ENCODE data around the gene ARID2. TPM values are rescaled to one million over a fixed set of nuclear protein-coding genes. Genes with fewer than 3 reads are reported as not detected.

Gene ARID2
- total and polyA plus RNA-seq, 2 of the 13 experiments (the other 11 are each of a cell fraction or from before 2014, with no cell fraction given) = 15.9 to 22.2 TPM

- TF ChIP-seq ZKSCAN8 (CRISPR knock-in tag; IDR thresholded peaks at IDR 0.05; ENCODE audit: borderline replicate concordance) (peak; percentile 74; the same call in 1 of the 2 replicates), KLF9 (CRISPR knock-in tag; IDR thresholded peaks at IDR 0.05; ENCODE audit: low read depth) (no peak), ZFAT (CRISPR knock-in tag; conservative IDR thresholded peaks at IDR 0.05) (peak; percentile 15; the same call in 1 of the 2 replicates), HOXA7 (CRISPR knock-in tag; IDR thresholded peaks at IDR 0.05) (no peak), ZNF253 (CRISPR knock-in tag; IDR thresholded peaks at IDR 0.05; ENCODE audit: borderline replicate concordance) (peak; percentile 75), FLYWCH1 (CRISPR knock-in tag; IDR thresholded peaks at IDR 0.05) (no peak), MXD4 (CRISPR knock-in tag; IDR thresholded peaks at IDR 0.05) (peak; percentile 82; the same call in 1 of the 2 replicates), RARA (CRISPR knock-in tag; IDR thresholded peaks at IDR 0.05) (peak; percentile 82), GZF1 (CRISPR knock-in tag; IDR thresholded peaks at IDR 0.05) (peak; percentile 71; the same call in 1 of the 2 replicates), ZBTB43 (CRISPR knock-in tag; conservative IDR thresholded peaks at IDR 0.05) (peak; percentile 78), ZNF720 (CRISPR knock-in tag; IDR thresholded peaks at IDR 0.05) (no peak), FOXO4 (CRISPR knock-in tag; conservative IDR thresholded peaks at IDR 0.05) (no peak), RBFOX2 (IDR thresholded peaks at IDR 0.05; ENCODE audit: low read depth, low read length) (peak; percentile 88), FOXJ3 (CRISPR knock-in tag; IDR thresholded peaks at IDR 0.05; ENCODE audit: borderline replicate concordance) (peak; percentile 73; the same call in 1 of the 2 replicates), HMGXB3 (CRISPR knock-in tag; IDR thresholded peaks at IDR 0.05; ENCODE audit: borderline replicate concordance) (0 out of 2 replicates have a peak, but pooled peaks have one; percentile 77), MXI1 (IDR thresholded peaks at IDR 0.05; ENCODE audit: borderline replicate concordance, low read depth, low read length) (peak; percentile 66; the same call in 1 of the 3 replicates), ZNF251 (CRISPR knock-in tag; IDR thresholded peaks at IDR 0.05) (no peak), ZSCAN9 (CRISPR knock-in tag; IDR thresholded peaks at IDR 0.05; ENCODE audit: borderline replicate concordance) (peak; percentile 60; the same call in 1 of the 2 replicates), NFRKB (IDR thresholded peaks at IDR 0.05) (no peak), TMF1 (CRISPR knock-in tag; IDR thresholded peaks at IDR 0.05; ENCODE audit: low read depth) (no peak), NFKB2 (CRISPR knock-in tag; IDR thresholded peaks at IDR 0.05; ENCODE audit: borderline replicate concordance) (peak; percentile 33; the same call in 1 of the 2 replicates), NFIB (CRISPR knock-in tag; IDR thresholded peaks at IDR 0.05; ENCODE audit: borderline replicate concordance) (no peak), KDM3A (CRISPR knock-in tag; IDR thresholded peaks at IDR 0.05; ENCODE audit: low read depth) (peak; percentile 92), ZNF20 (CRISPR knock-in tag; IDR thresholded peaks at IDR 0.05) (no peak), RARG (CRISPR knock-in tag; IDR thresholded peaks at IDR 0.05; ENCODE audit: low read depth) (no peak), ZNF317 (CRISPR knock-in tag; IDR thresholded peaks at IDR 0.05) (peak; percentile 71)
These were observed 775 bp upstream of the ARID2 start (continued) for GRCh38 chr12:45728630-45729232.

Data from HepG2 (cell line).